K562 (cell line): ENCODE results near the gene DNAAF9. TPM values are rescaled to one million over a fixed set of nuclear protein-coding genes. Genes with fewer than 3 reads are reported as not detected.

Experiments
- ATAC-seq: fragments of 200-7000 bp; cut with Tn5 transposase; 3 replicates; pipeline ENCODE4 v1.9.1; 2020; ENCODE audit warnings: moderate library complexity
- BruUV-seq: library from RNA; stranded (reverse); fragments of 400-500 nt; replicated peaks from 2 replicates; lab custom pipeline; 2021; lab: Mats Ljungman, UMichigan
- CTCF ChIA-PET: fragments of 300-600 bp; formaldehyde crosslinking; extraction: SDS; loops from one replicate; lab custom pipeline; 2021; ENCODE audit warnings: low intra/inter-chr PET ratio; lab: Yijun Ruan, JAX
- POLR2A ChIA-PET: fragments of 300-600, 350-650 bp; sonication (Branson Sonifier 250); formaldehyde crosslinking; extraction: SDS; loops from one replicate; lab custom pipeline; 2021; ENCODE audit warnings: antibody characterized with exemption, inconsistent platforms; lab: Yijun Ruan, JAX
- DNase-seq, 4 experiments: peaks; one replicate each; pipeline versions ENCODE4 v3.0.0 to v3.0.0-alpha.2; 2011 to 2018; ENCODE audit warnings: low spot score in 3 of 4, mixed read lengths in 3 of 4; ENCODE audit errors: extremely low read depth in 1 of 4
- FAIRE-seq: peaks from 2 replicates; lab custom pipeline; 2011; peaks lifted over from hg19 to GRCh38; lab: Jason Lieb, UNC
- H2AFZ ChIP-seq: 2 replicates; pipeline ENCODE4 v1.6.0; 2011; ENCODE audit warnings: low read depth, low read length, control low read depth, inconsistent platforms
- H3K27ac ChIP-seq: fragments of 200-600 bp; 3 replicates; pipeline ENCODE4 v1.8.0; 2011; ENCODE audit warnings: low read depth, mild to moderate bottlenecking, control low read depth, inconsistent platforms, low read length, moderate library complexity, mixed read lengths; ENCODE audit errors: extremely low read depth
- H3K27me3 ChIP-seq, 2 experiments: fragments of 300-600 bp in 1 of 2; 2 replicates in 1 of 2; 3 replicates in 1 of 2; pipeline versions ENCODE4 v1.6.0 to v1.8.0; 2011; ENCODE audit warnings: inconsistent platforms in 2 of 2, low read length in 2 of 2, mild to moderate bottlenecking in 1 of 2, mixed read lengths in 1 of 2, moderate library complexity in 1 of 2; ENCODE audit not compliant: control insufficient read depth in 2 of 2, insufficient read depth in 2 of 2
- H3K36me3 ChIP-seq: fragments of 300-600 bp; 3 replicates; pipeline ENCODE4 v1.8.0; 2011; ENCODE audit warnings: mild to moderate bottlenecking, low read length, inconsistent platforms; ENCODE audit not compliant: control insufficient read depth, insufficient read depth
- H3K4me1 ChIP-seq, 2 experiments: fragments of 200-600 bp in 1 of 2; replicated peaks in 1 of 2; 2 replicates in 1 of 2; 3 replicates in 1 of 2; pipeline versions ENCODE4 v1.5.1 to v1.8.0; 2011; ENCODE audit warnings: inconsistent platforms in 2 of 2, low read length in 2 of 2, mild to moderate bottlenecking in 1 of 2, mixed read lengths in 1 of 2, moderate library complexity in 1 of 2; ENCODE audit not compliant: control insufficient read depth in 2 of 2, insufficient read depth in 2 of 2
- H3K4me2 ChIP-seq: 2 replicates; pipeline ENCODE4 v1.6.1; 2011; ENCODE audit warnings: low read length, control low read depth, inconsistent platforms, mixed read lengths; ENCODE audit not compliant: insufficient read depth
- H3K4me3 ChIP-seq: fragments of 200-600 bp; sonication (generic), shearing (Covaris generic); 2 replicates; pipeline ENCODE4 v1.5.1; 2016; ENCODE audit warnings: control low read depth, inconsistent platforms
- H3K79me2 ChIP-seq: fragments of 200-600 bp; 3 replicates; pipeline ENCODE4 v1.8.0; 2011; ENCODE audit warnings: low read length, inconsistent platforms; ENCODE audit not compliant: control insufficient read depth, insufficient read depth
- H3K9ac ChIP-seq, 2 experiments: 2 replicates each; pipeline versions ENCODE4 v1.6.0 to v1.6.1; 2011; ENCODE audit warnings: low read depth in 2 of 2, low read length in 2 of 2, control low read depth in 1 of 2, inconsistent platforms in 1 of 2, mild to moderate bottlenecking in 1 of 2, mixed read lengths in 1 of 2; ENCODE audit not compliant: insufficient read depth in 1 of 2
- H3K9me1 ChIP-seq: one replicate; pipeline ENCODE4 v1.6.0; 2011; ENCODE audit warnings: inconsistent platforms, mild to moderate bottlenecking, low read length, moderate library complexity; ENCODE audit not compliant: control insufficient read depth, insufficient read depth
- H3K9me3 ChIP-seq: replicated peaks from 2 replicates; pipeline ENCODE4 v1.5.1; 2011; ENCODE audit warnings: low read depth, low read length, inconsistent platforms; ENCODE audit not compliant: control insufficient read depth, insufficient read depth
- H4K20me1 ChIP-seq: replicated peaks from 2 replicates; pipeline ENCODE4 v1.6.1; 2011; ENCODE audit warnings: low read length, inconsistent platforms, mixed read lengths; ENCODE audit not compliant: control insufficient read depth, insufficient read depth
- BCL6 ChIP-seq: fragments of 250-450 bp; sonication (Bioruptor Pico); IDR thresholded peaks from 2 replicates; pipeline ENCODE4 v1.4.0; 2020
- C11orf30 ChIP-seq: fragments of 450-650 bp; IDR thresholded peaks from 2 replicates; pipeline ENCODE4 v1.6.1; 2016; ENCODE audit warnings: low read depth, mild to moderate bottlenecking
- E4F1 ChIP-seq: fragments of 250-450 bp; sonication (Bioruptor Pico); IDR thresholded peaks from 2 replicates; pipeline ENCODE4 v1.5.0; 2021; ENCODE audit warnings: mild to moderate bottlenecking, borderline replicate concordance
- HES1 ChIP-seq: fragments of 450-650 bp; IDR thresholded peaks from 2 replicates; pipeline ENCODE4 v1.6.1; 2016; ENCODE audit warnings: low read depth, mild to moderate bottlenecking, moderate library complexity
- NR0B1 ChIP-seq: fragments of 450-650 bp; IDR thresholded peaks from one replicate; pipeline ENCODE4 v1.6.1; 2018; ENCODE audit warnings: mild to moderate bottlenecking, moderate library complexity; ENCODE audit not compliant: partially characterized antibody
- POLR2AphosphoS2 ChIP-seq: IDR thresholded peaks from 2 replicates; pipeline ENCODE4 v1.6.1; 2012; ENCODE audit warnings: low read length, improper control_type of control experiment
- RBM17 ChIP-seq: fragments of 200-400 bp; formaldehyde crosslinking; IDR thresholded peaks from 2 replicates; pipeline ENCODE4 v1.6.1; 2017; ENCODE audit warnings: low read depth, mild to moderate bottlenecking, low read length, borderline replicate concordance
- TRIM24 ChIP-seq, 2 experiments: fragments of 450-650 bp; IDR thresholded peaks; 2 replicates each; pipeline ENCODE4 v1.6.1; 2016
- ZBTB43 ChIP-seq: sonication (generic); formaldehyde crosslinking; IDR thresholded peaks from 2 replicates; pipeline ENCODE4 v1.8.0; 2023; ENCODE audit warnings: mild to moderate bottlenecking, missing genetic modification reagents
- ZNF518B ChIP-seq: fragments of 250-450 bp; sonication (Bioruptor Pico); IDR thresholded peaks from 2 replicates; pipeline ENCODE4 v1.5.0; 2021; ENCODE audit warnings: mild to moderate bottlenecking, moderate library complexity
- ZNF76 ChIP-seq: fragments of 250-450 bp; sonication (Bioruptor Pico); IDR thresholded peaks from 2 replicates; pipeline ENCODE4 v1.4.0; 2020; ENCODE audit warnings: mild to moderate bottlenecking, moderate library complexity, borderline replicate concordance
- WGBS: fragments of 100-300 bp; shearing (Covaris generic); methylation state at CpG from one replicate; pipeline ENCODE4 v1.1.6; 2016; ENCODE audit warnings: low coverage, mixed read lengths; ENCODE audit not compliant: insufficient coverage; ENCODE audit errors: missing lambda C conversion rate; 5-methylcytosine and 5-hydroxymethylcytosine counted together
- in situ Hi-C: fragments of 300-500 bp; cut with MboI; formaldehyde crosslinking; loops from 4 replicates; pipeline ENCODE4 v1.15.0; 2018; ENCODE audit warnings: inconsistent platforms, mixed read lengths
- intact Hi-C: fragments of 100-400 bp; cut with micrococcal nuclease; formaldehyde crosslinking; loops from 2 replicates; pipeline ENCODE4 v1.14.2; 2022
- polyA plus RNA-seq, 8 experiments: library from polyadenylated mRNA; depleted of rRNA in 4 of 8; stranded (reverse) in 5 of 8; unstranded in 3 of 8; fragments of >200 nt; fragmentation: Nextera tagmentation in 2 of 8; fragmentation: Illumina TruSeq in 1 of 8; extraction: Ambion mirVana in 2 of 8; extraction: Trizol in 1 of 8; gene quantifications; 2 replicates each; pipeline versions ENCODE4 v1.2.1 to v1.2.3, GENCODE V29; 2011 to 2014; ENCODE audit warnings: inconsistent platforms in 1 of 8, missing spikeins in 1 of 8
- total RNA-seq, 7 experiments: library from RNA; depleted of rRNA in 6 of 7; stranded (reverse); fragments of >200 nt in 6 of 7; fragmentation: Illumina TruSeq in 2 of 7; extraction: Trizol in 2 of 7; gene quantifications; 2 replicates each; pipeline versions ENCODE4 v1.2.1 to v1.2.3, GENCODE V29; 2011 to 2021; ENCODE audit warnings: low replicate concordance in 1 of 7

Gene DNAAF9
- total and polyA plus RNA-seq, 9 of the 15 experiments (the other 6 are each of a cell fraction or from before 2014, with no cell fraction given): 0.42 to 2.9 (median 1.9) TPM

- TF ChIP-seq E4F1 (CRISPR knock-in tag): no peak
- TF ChIP-seq BCL6: no peak
Observed at GRCh38 chr20:3364323-3365013, 43.0 kb downstream of the DNAAF9 start (continued).

- no peaks in the 10 kb centered on the region for H3K36me3 ChIP-seq
- H3K4me2 ChIP-seq: no peak overlapping the region
- no peaks in the 10 kb centered on the region for H3K79me2 ChIP-seq
- WGBS: 38% methylated on average over 3 of the region's 3 CpGs
- FAIRE-seq: no peak
- in situ Hi-C loops (no loop called here), intact Hi-C loops (no loop called here)
- H3K27ac ChIP-seq: no peak overlapping the region
- CTCF ChIA-PET: no interaction called here
- ATAC-seq: no peak
- no peak overlapping the region for H3K9ac ChIP-seq
- H3K9me1 ChIP-seq: no peaks in the 10 kb centered on the region
- H3K9me3 ChIP-seq: no peaks in the 10 kb centered on the region
- H4K20me1 ChIP-seq: no peaks in the 10 kb centered on the region
- peaks cover 0 to 2% of the 10 kb centered on the region in 2 experiments; a peak in 2 of 5 replicates for H3K4me1 ChIP-seq
- H3K4me3 ChIP-seq: no peak overlapping the region
- no peak overlapping the region for H2AFZ ChIP-seq
- POLR2A ChIA-PET: interaction anchor here (0.7 kb wide), 1 partner anchor 141 kb away, joined by 3 read pairs; no protein-coding TSS in a partner anchor
- no peak for DNase-seq
- BruUV-seq: no TSS peak
- H3K27me3 ChIP-seq: no peaks in the 10 kb centered on the region
- TF ChIP-seq POLR2AphosphoS2: no peak
- TF ChIP-seq ZNF518B (CRISPR knock-in tag): no peak
- TF ChIP-seq ZBTB43 (CRISPR knock-in tag): no peak
- no peak for TF ChIP-seq RBM17
- TF ChIP-seq NR0B1: no peak
- TF ChIP-seq HES1: no peak
- no peak for TF ChIP-seq TRIM24 (IDR thresholded peaks at IDR 0.05)
- TF ChIP-seq C11orf30: no peak
- no peak for TF ChIP-seq ZNF76 (CRISPR knock-in tag)
Observed at GRCh38 chr20:3360752-3361151, 46.7 kb downstream of the DNAAF9 start.
